DOHH2 (cell line): Measurements from ENCODE around the gene WBP2.

ENCODE experiments used
- EZH2phosphoT487 ChIP-seq: fragments of 200-600 bp; sonication (generic); IDR thresholded peaks from 2 replicates; pipeline ENCODE4 v1.6.1; 2017; ENCODE audit warnings: borderline replicate concordance, mild to moderate bottlenecking, antibody characterized with exemption, low read length, moderate library complexity, mixed read lengths
- TF ChIP-seq, protein P1 (sequence below): fragments of 200-600 bp; sonication (generic); IDR thresholded peaks from one replicate; pipeline ENCODE4 v1.5.1; 2014; ENCODE audit warnings: antibody characterized with exemption, mild to moderate bottlenecking, low read depth, low read length; ENCODE audit not compliant: poor library complexity, severe bottlenecking

- TF ChIP-seq, protein P1, sequence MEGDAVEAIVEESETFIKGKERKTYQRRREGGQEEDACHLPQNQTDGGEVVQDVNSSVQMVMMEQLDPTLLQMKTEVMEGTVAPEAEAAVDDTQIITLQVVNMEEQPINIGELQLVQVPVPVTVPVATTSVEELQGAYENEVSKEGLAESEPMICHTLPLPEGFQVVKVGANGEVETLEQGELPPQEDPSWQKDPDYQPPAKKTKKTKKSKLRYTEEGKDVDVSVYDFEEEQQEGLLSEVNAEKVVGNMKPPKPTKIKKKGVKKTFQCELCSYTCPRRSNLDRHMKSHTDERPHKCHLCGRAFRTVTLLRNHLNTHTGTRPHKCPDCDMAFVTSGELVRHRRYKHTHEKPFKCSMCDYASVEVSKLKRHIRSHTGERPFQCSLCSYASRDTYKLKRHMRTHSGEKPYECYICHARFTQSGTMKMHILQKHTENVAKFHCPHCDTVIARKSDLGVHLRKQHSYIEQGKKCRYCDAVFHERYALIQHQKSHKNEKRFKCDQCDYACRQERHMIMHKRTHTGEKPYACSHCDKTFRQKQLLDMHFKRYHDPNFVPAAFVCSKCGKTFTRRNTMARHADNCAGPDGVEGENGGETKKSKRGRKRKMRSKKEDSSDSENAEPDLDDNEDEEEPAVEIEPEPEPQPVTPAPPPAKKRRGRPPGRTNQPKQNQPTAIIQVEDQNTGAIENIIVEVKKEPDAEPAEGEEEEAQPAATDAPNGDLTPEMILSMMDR: no peak
- TF ChIP-seq EZH2phosphoT487: no peak
Measured at GRCh38 chr17:75900691-75901533, 45.8 kb upstream of the WBP2 start.
